Measurements from ENCODE around the gene TNFRSF9.

GRCh38 chr1:7912743-7913557 lies 27.7 kb downstream of the TNFRSF9 start:
- TF ChIP-seq CTCF (conservative IDR thresholded peaks at IDR 0.05 in 1 of 2, IDR thresholded peaks at IDR 0.05 in 1 of 2; ENCODE audit: extremely low read depth in 1 of 2, insufficient read depth in 1 of 2, low read depth in 1 of 2, low read length in 2 of 2) (no peak), EZH2 (IDR thresholded peaks at IDR 0.05; ENCODE audit: borderline replicate concordance, low read length) (no peak)
